ENCODE data around the gene RNF19B. TPM values are rescaled to one million over a fixed set of nuclear protein-coding genes. Genes with fewer than 3 reads are reported as not detected.

RNF19B gene
- total RNA-seq, 2 experiments from 2014 or later = 33.4 to 37.4 TPM

DNA sequence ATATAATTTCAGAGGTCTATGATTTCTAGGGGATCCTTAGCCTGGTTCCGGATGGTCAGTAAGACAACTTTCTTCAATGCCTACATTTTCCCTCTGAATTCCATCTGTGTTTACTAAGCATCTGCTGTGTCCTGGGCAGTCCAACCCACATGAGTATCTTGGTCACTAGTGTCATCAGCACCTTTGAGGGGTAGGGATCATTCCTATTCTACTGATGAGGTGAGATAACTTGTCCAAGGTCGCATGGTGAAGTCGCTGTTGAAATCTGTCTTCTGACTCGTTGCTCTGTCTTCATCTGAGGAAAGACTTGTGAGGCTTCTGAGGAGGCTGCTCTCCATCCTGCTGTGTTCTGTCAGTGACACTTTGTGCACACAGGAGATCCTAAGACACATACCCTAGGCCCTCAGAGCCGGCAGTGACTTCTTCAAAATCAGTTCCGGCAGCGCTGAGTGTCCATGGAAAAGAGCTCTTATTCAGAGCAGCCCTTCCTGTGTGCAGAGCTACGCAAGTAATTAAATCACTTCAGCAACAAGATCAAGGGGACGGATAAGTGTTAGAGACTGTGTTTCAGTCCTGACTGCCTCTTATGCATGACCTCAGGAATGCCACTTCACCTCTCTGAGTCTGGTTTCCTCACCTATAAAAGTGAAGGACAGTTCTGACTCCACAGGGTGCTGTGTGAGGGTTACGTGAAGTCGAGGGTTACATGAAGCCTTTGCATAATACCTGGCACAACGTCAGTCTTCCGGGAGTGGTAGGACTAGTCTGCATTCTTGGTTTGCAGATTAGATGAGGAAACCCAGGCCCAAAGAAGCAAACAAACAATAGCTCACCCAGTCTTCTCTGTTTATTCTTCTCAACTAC is 43.7 kb upstream of the RNF19B start:
- CTCF ChIA-PET = interaction anchor here (0.8 to 1.3 kb wide), 3 partner anchors 10 to 75 kb away, joined by 3 to 9 read pairs (median 3); no protein-coding TSS in a partner anchor
- DNase-seq (no peak), ATAC-seq (ENCODE audit: poor library complexity) (no peak)
- no peak overlapping the region for H3K27ac Mint-ChIP-seq
- POLR2A ChIA-PET = no interaction called here
- Histone ChIP-seq H3K36me3 (ENCODE audit: insufficient read depth, low read length) (peaks cover 63% of the 10 kb centered on the region), H3K4me3 (ENCODE audit: low read length) (no peak overlapping the region), H3K27me3 (ENCODE audit: control insufficient read depth in 1 of 2, insufficient read depth in 2 of 2, low read length in 2 of 2) (no peaks in the 10 kb centered on the region), H3K9me3 (ENCODE audit: control insufficient read depth in 1 of 2, insufficient read depth in 1 of 2, low read length in 2 of 2) (no peaks in the 10 kb centered on the region), H3K27ac (ENCODE audit: low read depth in 1 of 2, low read length in 2 of 2) (no peak overlapping the region), H3K4me1 (ENCODE audit: insufficient read depth, low read length) (no peaks in the 10 kb centered on the region)
- H3K27me3 Mint-ChIP-seq = no peaks in the 10 kb centered on the region
- TF ChIP-seq, protein P1, sequence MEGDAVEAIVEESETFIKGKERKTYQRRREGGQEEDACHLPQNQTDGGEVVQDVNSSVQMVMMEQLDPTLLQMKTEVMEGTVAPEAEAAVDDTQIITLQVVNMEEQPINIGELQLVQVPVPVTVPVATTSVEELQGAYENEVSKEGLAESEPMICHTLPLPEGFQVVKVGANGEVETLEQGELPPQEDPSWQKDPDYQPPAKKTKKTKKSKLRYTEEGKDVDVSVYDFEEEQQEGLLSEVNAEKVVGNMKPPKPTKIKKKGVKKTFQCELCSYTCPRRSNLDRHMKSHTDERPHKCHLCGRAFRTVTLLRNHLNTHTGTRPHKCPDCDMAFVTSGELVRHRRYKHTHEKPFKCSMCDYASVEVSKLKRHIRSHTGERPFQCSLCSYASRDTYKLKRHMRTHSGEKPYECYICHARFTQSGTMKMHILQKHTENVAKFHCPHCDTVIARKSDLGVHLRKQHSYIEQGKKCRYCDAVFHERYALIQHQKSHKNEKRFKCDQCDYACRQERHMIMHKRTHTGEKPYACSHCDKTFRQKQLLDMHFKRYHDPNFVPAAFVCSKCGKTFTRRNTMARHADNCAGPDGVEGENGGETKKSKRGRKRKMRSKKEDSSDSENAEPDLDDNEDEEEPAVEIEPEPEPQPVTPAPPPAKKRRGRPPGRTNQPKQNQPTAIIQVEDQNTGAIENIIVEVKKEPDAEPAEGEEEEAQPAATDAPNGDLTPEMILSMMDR (IDR thresholded peaks at IDR 0.05) = no peak
- intact Hi-C loops (cut with DNase I, micrococcal nuclease) = no loop called here
- H3K4me1 Mint-ChIP-seq (ENCODE audit: low read depth) = no peaks in the 10 kb centered on the region
- no peak overlapping the region for H3K4me3 Mint-ChIP-seq
- H3K9me3 Mint-ChIP-seq = no peaks in the 10 kb centered on the region
- peaks cover 64% of the 10 kb centered on the region for H3K36me3 Mint-ChIP-seq (ENCODE audit: low read depth)

DNA sequence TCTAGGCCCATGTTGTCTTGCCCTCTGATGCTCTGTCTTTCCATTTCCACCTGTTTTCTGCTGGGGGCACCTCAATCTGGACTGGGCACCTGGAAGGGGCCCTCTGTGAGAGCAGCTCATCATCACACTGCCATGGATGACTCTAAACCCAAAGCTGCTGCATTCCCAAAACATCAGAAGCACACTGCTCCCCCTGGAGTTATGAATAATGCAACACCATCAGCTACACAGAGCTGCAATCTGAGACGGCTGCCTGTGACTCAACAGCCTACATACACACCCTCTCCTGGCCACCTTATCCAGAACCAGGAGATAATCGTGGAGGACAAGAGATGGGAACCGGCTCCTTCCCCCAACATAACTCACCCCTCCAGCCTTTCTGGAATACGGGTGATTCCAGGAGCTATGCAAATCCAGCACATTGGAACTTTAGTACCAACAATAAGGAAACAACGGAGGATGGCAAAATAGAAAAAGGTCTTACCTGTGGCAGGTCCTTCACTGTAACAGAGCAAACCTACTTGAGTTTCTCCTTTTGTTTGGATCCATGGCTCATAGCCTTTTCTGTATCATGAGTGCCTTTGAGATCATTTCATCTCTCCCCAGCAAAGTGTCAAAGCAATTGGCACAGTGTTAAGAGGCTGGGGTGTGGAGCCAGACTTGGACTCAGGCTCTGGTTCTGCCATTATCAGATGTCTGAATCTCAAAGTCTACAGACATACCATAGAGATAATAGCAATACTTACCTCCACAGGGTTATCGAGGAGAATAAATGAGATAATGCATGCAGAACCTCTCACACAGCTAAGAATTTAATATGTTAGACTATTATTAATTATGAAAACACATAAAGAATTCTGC is 42.8 kb upstream of the RNF19B start:
- CTCF ChIA-PET = interaction anchor here (0.5 to 1.3 kb wide), 8 partner anchors 9 to 82 kb away, joined by 3 to 9 read pairs (median 3); no protein-coding TSS in a partner anchor
- no peak overlapping the region for H3K27ac Mint-ChIP-seq

More for the DNA sequence above, 42.8 kb upstream of the RNF19B start:
- Histone ChIP-seq H3K4me1 (ENCODE audit: insufficient read depth, low read length) (no peaks in the 10 kb centered on the region), H3K27ac (ENCODE audit: low read depth in 1 of 2, low read length in 2 of 2) (no peak overlapping the region), H3K27me3 (ENCODE audit: control insufficient read depth in 1 of 2, insufficient read depth in 2 of 2, low read length in 2 of 2) (no peaks in the 10 kb centered on the region), H3K36me3 (ENCODE audit: insufficient read depth, low read length) (peaks cover 54% of the 10 kb centered on the region), H3K9me3 (ENCODE audit: control insufficient read depth in 1 of 2, insufficient read depth in 1 of 2, low read length in 2 of 2) (no peaks in the 10 kb centered on the region), H3K4me3 (ENCODE audit: low read length) (no peak overlapping the region)
- DNase-seq (peak in 8 of 14 experiments; percentile 4 to 69 (median 24)), ATAC-seq (ENCODE audit: poor library complexity) (peak; percentile 41)
- H3K4me1 Mint-ChIP-seq (ENCODE audit: low read depth) = no peaks in the 10 kb centered on the region
- TF ChIP-seq, protein P1 (IDR thresholded peaks at IDR 0.05) = no peak
- peaks cover 55% of the 10 kb centered on the region for H3K36me3 Mint-ChIP-seq (ENCODE audit: low read depth)
- H3K9me3 Mint-ChIP-seq = no peaks in the 10 kb centered on the region
- intact Hi-C loops (cut with DNase I, micrococcal nuclease) = loop anchor here (1.0 kb wide), 1 partner anchor 74 kb away; no protein-coding TSS in a partner anchor
- H3K27me3 Mint-ChIP-seq = no peaks in the 10 kb centered on the region
- no peak overlapping the region for H3K4me3 Mint-ChIP-seq
- POLR2A ChIA-PET = no interaction called here
